ENCODE data around the gene GTSE1. TPM values are rescaled to one million over a fixed set of nuclear protein-coding genes. Genes with fewer than 3 reads are reported as not detected.
"Not testable (repeated sequence)": the region's sequence is repeated elsewhere in the genome, so short reads cannot be mapped to it uniquely, and the experiment has no call there.

Gene GTSE1
- total RNA-seq, 1 donor from 2014 or later: 0.99 TPM

DNA sequence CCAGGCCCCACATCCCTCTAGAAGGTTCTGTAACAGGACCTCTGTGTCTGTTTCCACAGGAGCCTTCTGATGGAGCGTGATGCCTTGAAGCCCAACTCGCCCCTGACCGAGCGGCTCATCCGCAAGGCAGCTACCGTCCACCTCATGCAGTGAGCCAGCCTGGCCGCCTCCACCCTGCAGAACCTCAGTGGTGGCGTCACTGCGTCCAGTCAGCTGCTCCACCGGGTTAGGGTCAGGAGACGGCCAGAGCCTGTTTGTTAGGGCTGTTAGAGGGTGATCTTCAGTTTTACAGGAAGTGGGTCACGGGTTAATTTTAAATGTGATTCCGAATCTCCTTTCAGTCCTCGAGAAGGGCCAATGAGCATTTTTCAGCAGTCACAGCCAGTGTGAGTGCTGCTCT, 3.9 kb upstream of the GTSE1 start:
- no peak for DNase-seq (ENCODE audit: low read depth in 2 of 2)

DNA sequence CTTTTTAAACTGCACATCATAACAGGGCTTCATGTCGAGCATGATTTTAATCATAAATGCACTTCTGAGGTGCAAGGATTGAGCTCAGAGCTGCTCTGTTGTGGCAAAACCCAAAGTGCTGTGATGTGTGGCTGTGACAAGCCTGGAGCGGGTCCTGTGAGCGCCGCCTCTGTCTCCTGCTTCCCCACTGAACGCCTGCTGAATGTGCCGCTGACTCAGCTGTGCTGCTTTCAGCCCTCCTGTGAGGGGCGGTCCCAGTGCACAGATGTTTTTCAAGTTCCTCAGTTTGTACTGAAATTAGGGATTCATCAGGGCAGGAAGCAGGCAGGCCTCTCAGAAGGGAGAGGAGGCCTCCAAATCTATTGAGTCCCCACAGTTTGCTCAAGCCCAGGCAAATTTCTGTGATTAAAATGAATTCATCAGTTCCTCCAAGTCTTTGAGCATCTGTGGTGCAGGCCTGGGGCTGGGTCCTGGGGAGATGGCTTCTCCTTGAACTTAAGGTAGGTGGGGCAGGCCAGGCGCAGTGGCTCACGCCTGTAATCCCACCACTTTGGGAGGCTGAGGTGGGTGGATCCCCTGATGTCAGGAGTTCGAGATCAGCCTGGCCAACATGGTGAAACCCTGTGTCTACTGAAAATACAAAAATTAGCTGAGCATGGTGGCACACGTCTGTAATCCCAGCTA, 3.0 kb upstream of the GTSE1 start:
- no peak for DNase-seq (ENCODE audit: low read depth in 2 of 2)

DNA sequence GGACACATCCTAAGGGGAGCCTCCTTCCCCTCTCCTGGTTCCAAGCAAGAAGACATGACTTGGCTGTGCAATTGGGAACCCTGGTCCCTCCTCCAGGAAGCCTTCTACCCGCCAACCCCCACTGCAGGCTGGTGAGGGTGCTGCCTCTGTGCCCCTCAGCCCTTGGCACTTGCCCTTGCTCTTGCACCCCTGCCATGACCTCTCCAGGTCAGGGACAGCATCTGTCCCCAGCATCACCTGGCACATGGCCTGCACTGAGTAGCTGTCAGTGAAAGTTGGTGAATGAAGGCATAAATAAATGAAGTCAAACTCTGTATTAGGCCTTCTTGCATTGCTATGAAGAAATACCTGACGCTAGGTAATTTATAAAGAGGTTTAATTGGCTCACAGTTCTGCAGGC, 1.9 kb upstream of the GTSE1 start:
- no peak for DNase-seq (ENCODE audit: low read depth in 2 of 2)

DNA sequence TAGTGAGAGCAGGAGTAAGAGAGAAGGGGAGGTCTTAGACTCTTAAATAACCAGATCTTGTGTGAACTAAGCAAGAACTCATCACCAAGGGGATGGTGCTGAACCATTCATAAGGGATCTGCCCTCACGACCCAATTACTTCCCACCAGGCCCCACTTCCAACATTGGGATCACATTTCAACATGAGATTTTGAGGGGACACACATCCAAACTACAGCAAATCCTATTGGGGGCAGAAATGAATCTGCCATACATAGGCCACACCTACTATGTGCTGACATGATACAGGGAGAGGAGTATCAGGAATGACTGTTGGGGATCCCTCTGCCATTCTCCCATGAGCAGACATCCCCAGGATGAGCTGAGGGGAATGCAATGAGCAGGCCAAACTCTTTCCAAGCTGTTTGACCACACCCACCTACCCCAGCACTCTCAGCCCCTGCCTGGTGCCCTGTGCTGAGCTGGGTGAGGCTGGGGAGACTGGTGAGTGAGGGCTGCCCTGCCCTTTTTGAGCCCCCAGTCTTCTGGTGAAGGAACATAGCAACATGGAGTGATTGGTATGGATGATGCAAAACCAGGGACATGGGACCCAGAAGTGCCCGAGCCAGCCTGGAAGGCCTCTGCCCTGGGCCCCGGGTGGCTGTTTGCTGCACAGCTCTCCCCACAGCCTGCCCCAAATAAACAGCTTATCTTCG, 1.2 kb upstream of the GTSE1 start:
- DNase-seq (ENCODE audit: low read depth in 2 of 2): no peak

DNA sequence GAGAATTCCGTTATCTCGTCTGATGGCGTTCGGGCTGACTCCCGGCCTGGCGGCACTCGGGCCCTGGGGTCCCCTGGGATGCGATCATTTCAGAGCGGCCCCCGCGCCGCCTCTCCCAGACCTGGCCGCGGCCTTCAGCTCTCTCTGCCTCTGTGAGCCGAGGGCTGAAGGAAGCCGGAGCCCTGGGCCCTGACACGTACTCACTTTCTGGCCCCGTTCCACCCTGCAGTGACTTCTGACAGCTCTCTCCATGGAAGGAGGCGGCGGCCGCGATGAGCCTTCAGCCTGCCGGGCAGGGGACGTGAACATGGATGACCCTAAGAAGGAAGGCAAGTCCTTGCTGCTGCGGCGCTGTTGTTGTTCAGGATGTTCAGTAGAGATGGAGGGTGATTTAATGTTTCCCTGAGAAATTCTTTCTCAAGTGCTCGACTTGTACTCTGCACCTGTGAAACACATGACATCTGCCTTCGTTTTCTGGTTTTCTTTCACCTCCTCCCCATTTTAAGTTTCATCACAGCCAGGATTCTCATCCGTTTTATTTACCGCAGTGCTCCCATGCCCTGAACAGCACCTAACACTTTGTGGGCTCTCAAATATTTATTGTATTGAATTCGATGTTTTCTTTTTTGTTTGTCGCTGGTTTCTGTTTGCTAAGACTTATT, 612 bp downstream of the GTSE1 start:
- peak; percentile 10 to 39 for DNase-seq (ENCODE audit: low read depth in 2 of 2)

DNA sequence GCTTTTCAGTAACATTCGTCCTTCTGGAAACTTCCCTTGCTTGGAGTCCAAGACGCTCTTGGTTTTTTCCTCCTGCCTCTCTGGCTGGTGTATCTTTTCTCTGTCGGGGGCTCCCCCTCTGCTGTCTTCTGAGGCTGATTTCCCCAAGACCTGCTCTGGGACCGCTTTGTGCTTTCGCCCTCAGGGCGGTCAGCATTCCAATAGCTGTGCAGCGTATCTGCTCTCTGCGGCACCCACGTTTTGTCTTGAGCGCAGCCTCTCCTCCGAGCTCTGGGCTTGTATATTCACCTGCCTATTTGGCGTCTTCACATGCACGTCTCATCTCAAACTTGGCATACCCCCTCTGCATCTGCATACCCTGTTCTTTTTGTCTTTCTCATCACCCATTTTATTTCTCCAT, 2.4 kb downstream of the GTSE1 start:
- no peak for DNase-seq (ENCODE audit: low read depth in 2 of 2)

DNA sequence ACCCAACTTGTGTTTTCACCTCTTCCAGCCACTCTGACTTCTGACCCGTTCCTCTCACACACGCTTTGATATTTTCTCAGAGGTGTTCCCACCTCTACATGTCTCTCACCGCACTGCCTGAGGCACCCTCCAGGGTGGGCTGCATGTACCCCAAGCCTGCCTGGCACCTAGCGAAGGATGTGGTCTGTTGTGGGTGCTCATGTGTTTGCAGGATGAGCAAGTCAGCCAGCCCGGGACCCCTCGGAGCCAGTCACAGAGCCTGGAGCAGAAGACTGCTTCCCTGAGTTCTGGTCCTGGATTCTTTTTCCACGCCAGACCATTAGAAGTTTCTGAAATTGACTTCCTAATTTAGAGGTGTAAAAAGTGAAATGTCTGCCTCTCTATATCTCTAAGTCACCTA, 3.8 kb downstream of the GTSE1 start:
- no peak for DNase-seq (ENCODE audit: low read depth in 2 of 2)

DNA sequence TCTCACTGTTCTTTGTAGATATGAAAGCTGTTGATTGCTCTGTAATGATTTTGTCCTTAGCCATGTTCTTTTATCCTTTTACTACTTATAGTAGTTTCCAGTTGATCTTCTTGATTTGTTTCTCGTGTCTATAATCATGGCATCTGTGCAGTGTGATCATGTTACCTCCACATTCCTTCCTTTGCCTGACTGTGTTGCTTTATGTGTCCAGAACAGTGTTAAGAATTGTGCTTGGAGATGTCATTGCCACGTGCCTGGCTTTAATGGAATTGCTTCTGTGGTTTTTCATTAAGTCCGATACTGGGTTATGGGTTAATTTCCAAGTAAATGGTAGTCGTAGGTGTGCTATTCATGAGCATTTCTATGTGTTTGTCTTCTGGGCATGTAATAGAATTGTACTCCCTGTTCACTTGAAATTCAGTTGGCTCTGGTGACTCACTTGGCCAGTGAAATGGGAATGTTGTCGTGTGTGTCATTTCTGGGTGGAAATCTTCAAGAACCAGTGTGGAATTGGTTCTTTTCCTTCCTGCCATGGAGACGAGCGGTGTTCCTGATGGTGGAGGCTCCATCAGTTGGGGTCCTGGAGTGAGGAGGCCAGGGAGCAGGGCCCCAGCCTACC, 6.8 kb downstream of the GTSE1 start:
- peak in 1 of 2 donors; percentile 42 for DNase-seq (ENCODE audit: low read depth in 2 of 2)

DNA sequence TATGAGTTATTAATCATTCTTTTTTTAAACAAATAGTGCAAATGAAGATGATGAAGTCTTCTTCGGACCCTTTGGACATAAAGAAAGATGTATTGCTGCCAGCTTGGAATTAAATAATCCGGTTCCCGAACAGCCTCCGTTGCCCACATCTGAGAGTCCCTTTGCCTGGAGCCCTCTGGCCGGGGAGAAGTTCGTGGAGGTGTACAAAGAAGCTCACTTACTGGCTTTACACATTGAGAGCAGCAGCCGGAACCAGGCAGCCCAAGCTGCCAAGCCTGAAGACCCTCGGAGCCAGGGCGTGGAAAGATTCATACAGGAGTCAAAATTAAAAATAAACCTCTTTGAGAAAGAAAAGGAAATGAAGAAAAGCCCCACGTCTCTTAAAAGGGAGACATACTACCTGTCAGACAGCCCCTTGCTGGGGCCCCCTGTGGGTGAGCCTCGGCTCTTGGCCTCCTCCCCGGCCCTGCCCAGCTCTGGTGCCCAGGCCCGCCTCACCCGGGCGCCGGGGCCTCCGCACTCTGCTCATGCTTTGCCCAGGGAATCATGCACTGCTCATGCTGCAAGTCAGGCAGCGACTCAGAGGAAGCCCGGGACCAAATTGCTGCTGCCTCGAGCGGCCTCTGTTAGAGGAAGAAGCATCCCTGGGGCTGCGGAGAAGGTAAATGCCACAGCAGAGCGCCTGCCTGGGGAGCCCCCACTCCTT, 11.8 kb downstream of the GTSE1 start:
- DNase-seq (ENCODE audit: low read depth in 2 of 2): no peak

DNA sequence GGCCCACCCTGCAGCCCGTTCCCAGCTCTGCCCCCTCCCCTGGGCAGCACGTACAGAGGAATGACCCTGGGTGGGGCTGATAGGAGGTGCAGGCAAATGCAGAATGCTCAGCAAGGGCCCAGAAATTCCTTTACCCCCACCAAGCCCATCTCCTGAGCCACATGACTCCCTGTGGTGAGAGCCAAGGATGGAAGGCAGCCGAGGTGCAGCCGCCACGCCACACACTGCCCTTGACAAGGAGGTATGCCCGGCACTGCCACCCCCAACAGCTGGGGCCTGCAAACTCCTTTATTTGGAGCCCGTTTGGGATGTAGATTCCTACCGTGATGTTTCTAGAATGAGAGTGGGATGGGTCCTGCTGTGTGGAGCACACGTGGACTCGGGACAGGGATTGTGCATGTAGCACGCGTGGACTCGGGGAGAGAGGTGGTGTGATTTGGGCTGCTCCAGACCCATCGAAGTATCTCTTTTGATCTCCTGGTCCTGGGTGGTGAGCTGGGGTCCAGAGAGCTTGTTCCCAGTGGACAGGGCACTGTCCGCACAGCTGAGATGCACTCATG, 12.9 kb downstream of the GTSE1 start:
- DNase-seq (ENCODE audit: low read depth in 2 of 2): no peak

DNA sequence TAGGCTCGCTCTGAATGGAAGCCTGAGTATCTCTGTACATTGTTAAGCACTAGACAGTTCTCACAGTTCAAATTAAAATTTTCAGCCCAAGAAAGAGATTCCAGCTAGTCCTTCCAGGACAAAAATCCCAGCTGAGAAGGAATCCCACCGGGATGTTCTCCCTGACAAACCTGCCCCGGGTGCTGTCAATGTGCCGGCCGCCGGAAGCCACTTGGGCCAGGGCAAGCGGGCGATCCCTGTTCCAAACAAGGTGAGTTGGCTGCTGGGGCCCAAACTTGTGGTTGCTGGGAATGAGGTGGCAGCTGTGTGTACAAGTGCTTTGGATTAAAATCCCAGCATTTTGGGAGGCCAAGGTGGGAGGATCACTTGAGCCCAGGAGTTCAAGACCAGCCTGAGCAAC, 15.4 kb downstream of the GTSE1 start:
- DNase-seq (ENCODE audit: low read depth in 2 of 2): no peak

DNA sequence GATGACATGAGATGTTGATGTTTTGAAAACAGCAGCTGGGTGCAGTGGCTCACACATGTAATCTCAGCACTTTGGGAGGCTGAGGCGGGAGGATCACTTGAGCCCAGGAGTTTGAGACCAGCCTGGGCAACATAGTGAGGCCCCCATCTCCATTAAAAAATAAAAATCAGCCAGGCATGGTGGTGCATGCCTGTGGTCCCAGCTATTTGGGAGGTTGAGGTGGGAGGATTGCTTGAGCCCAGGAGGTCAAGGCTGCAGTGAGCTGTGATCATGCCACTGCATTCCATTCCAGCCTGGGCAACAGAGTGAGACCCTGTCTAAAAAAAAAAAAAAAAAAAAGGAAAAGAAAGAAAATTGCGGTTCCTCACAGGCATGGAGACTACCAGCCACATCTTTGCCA, 16.2 kb downstream of the GTSE1 start:
- not testable (repeated sequence) for DNase-seq (ENCODE audit: low read depth in 2 of 2)

DNA sequence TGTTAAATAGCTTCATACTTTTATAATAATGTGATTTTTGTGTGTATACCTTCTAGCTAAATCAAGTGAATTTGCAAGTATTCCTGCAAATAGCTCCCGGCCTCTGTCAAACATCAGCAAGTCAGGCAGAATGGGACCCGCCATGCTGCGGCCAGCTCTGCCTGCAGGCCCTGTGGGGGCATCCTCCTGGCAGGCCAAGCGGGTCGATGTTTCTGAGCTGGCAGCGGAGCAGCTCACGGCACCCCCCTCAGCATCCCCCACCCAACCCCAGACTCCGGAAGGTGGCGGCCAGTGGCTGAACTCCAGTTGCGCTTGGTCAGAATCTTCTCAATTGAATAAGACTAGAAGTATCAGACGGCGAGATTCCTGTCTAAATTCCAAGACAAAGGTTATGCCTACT, 19.3 kb downstream of the GTSE1 start:
- no peak for DNase-seq (ENCODE audit: low read depth in 2 of 2)

DNA sequence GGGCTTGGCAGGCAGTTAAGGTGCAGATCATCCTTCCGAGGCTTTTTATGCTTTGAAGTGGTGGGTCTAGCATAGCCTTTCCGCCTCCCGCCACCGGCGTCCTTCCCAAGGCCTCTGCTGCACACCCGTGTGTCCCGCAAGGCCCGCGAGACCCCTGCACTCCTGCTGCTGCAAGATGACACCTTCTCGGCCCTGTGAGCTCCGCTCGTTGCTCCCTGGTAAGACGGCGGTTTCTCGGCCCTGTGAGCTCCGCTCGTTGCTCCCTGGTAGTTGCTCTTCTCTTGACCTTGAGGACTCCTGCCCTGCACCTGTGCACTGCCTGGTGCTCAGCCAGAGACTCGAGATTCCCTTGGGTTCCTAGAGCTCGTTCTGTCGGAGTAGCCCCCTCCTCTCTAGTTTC, 21.0 kb downstream of the GTSE1 start:
- no peak for DNase-seq (ENCODE audit: low read depth in 2 of 2)

DNA sequence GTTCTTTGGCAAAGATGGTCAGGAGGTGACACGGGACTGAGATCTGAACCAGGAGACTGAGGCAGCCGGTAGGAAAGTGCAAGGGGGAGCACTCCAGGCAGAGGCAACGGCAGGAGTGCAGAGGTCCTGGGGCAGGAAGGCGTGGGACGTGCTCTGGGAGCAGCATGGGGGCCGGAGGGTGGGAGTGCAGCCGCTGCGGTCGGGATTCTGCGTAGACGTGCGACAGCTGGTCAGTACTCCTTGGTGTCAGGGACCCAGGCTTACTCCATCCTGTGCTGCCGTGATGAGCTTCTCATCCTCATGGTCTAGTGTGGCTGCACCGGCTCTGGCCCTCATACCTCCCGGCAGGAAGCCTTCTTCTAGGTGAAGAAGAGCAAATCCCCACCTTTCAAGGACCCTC, 21.9 kb downstream of the GTSE1 start:
- no peak for DNase-seq (ENCODE audit: low read depth in 2 of 2)

DNA sequence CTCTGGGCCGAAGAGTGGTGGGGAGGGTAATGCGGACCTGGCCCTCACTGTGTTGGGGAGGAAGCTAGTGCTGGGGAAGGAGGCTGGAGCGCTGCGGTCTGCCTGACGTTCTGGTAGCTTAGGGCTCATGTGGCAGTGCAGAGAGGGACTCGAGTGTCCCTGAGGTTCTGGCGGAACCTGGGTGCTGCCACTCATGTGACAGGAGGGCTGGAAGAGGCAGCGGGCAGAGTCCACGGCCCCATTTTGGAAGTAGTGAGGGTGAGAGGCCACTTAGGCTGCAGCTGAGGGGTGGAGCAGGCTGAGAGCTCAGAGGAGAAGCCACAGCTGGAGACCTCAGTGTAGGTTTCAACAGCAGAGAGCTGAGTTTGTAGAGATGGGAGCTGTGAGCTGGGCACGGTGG, 22.6 kb downstream of the GTSE1 start:
- no peak for DNase-seq (ENCODE audit: low read depth in 2 of 2)

DNA sequence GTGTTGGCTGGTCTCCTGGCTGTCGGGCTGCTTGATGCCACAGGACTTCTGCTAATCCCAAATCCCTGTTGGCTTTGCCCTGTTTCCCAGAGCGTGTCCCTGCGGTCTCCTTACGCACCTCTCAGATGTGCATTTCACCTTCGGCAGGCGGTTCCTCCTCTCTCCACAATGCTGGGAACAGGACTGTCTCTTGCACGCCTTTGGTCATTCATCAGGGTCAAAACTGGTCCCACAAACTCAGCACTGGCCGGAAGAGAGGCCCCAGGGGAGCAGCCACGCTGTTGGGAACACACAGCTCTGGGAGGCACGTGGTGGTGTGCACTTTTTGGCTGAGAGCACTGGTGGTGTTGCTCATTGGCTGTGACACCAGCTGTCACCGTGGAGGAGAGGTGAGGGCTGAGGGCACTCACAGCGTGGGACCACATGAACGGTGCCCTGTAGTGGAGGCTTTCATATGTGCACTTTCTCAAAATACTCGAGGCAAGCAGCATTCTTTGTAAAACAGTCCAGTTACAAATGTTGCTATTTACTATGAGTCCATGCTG, 23.6 kb downstream of the GTSE1 start:
- no peak for DNase-seq (ENCODE audit: low read depth in 2 of 2)

DNA sequence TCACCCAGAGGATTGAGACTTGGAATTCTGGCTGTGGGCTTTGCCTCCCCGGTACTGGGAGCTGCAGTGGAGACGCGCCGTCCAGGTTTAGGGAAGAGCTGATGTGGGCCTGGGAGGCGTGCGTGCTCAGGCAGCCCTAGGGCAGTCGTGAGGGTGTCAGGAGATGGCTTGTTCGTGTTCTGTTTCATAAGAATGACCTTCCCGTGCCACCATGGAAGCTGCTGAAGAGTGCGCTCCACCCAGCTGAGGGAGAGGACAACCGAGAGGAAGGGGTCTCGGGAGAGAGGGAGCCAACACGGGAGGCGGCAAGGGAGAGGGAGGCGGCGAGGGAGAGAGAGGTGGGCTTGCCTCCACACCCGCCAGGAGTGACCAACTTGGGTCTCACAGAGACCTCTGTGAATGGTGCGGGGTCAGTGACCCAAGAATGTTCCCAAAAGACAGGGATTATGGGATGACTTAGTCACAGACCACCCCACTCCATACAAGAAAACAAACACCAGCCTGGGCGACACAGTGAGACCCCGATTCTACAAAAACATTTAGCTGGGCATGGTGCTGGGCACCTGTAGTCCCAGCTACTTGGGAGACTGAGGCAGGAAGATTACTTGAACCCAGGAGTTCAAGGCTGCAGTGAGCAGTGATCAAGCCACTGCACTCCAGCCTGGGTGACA, 24.2 kb downstream of the GTSE1 start:
- no peak for DNase-seq (ENCODE audit: low read depth in 2 of 2)

DNA sequence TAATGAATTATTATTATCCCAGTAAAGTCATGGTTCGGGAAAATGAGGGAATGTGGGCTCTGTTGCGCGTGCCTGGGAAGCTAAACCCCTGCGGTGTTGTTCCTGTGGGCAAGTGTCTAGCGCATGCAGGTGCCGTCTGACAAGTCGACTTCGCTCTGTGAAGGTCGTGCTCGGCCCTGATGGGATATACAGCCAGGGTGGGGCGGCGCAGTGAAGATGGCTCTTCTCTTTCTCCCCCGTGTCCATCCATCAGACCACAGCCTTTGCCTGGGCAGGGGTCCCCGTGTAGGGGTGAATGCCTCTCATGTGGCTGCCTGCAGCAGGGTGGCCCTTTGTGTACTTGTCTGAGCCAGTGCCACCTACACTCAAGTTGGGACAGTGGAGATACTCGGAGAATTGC, 26.0 kb downstream of the GTSE1 start:
- no peak for DNase-seq (ENCODE audit: low read depth in 2 of 2)

DNA sequence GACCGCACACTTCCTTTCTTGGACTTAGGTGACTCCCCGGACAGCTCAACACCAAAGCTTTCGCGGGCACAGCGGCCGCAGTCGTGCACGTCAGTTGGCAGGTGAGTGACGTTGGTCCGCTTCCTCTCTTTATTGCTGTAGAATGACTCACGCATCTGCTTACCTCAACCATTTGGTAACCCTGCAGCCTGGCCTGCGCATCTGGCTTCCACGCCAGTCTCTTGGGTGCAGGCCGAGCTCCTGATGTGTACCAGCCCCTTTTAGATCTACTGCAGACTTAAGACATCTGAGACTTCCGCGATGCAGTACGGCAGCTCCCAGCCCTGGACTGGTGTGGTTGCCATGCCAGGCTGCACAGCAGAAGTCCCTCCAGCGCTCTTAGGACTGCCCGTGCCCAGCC, 26.5 kb downstream of the GTSE1 start:
- no peak for DNase-seq (ENCODE audit: low read depth in 2 of 2)
